GM23338 (cell line): Measurements from ENCODE around the gene CCDC191. TPM values are rescaled to one million over a fixed set of nuclear protein-coding genes. Genes with fewer than 3 reads are reported as not detected.

ENCODE experiments used
- ATAC-seq: fragments of 200-7000 bp; cut with Tn5 transposase; 3 replicates; pipeline ENCODE4 v1.9.1; 2020
- DNase-seq: peaks from one replicate; pipeline ENCODE4 v3.0.0-alpha.2; 2015; ENCODE audit warnings: low spot score
- H2AFZ ChIP-seq: fragments of 200-600 bp; sonication (generic); 2 replicates; pipeline ENCODE4 v1.8.0; 2016; ENCODE audit warnings: antibody characterized with exemption, mild to moderate bottlenecking, moderate library complexity
- H3F3A ChIP-seq: fragments of 200-600 bp; sonication (generic); replicated peaks from 2 replicates; pipeline ENCODE4 v1.8.0; 2017; ENCODE audit warnings: antibody characterized with exemption, mixed run types, low read depth
- H3K27ac ChIP-seq: fragments of 200-600 bp; sonication (generic); 2 replicates; pipeline ENCODE4 v1.6.1; 2016; ENCODE audit warnings: low read depth
- H3K27me3 ChIP-seq: fragments of 200-600 bp; sonication (generic); 2 replicates; pipeline ENCODE4 v1.8.0; 2016; ENCODE audit warnings: mild to moderate bottlenecking, mixed run types, moderate library complexity; ENCODE audit not compliant: insufficient read depth
- H3K36me3 ChIP-seq: fragments of 200-600 bp; sonication (generic); 2 replicates; pipeline ENCODE4 v1.8.0; 2016; ENCODE audit warnings: mild to moderate bottlenecking; ENCODE audit not compliant: insufficient read depth
- H3K4me1 ChIP-seq: fragments of 200-600 bp; sonication (generic); 2 replicates; pipeline ENCODE4 v1.8.0; 2016; ENCODE audit warnings: mild to moderate bottlenecking, moderate library complexity; ENCODE audit not compliant: insufficient read depth
- H3K4me2 ChIP-seq: fragments of 200-600 bp; sonication (generic); 2 replicates; pipeline ENCODE4 v1.7.1; 2017; ENCODE audit warnings: mixed run types
- H3K4me3 ChIP-seq: fragments of 200-600 bp; sonication (generic); 2 replicates; pipeline ENCODE4 v1.6.1; 2016; ENCODE audit warnings: mixed run types
- H3K79me2 ChIP-seq: fragments of 200-600 bp; sonication (generic); replicated peaks from 2 replicates; pipeline ENCODE4 v1.8.0; 2017; ENCODE audit warnings: mild to moderate bottlenecking; ENCODE audit not compliant: insufficient read depth
- H3K9me2 ChIP-seq: fragments of 200-600 bp; sonication (generic); 2 replicates; pipeline ENCODE4 v1.8.0; 2017; ENCODE audit not compliant: insufficient read depth
- H4K20me1 ChIP-seq: fragments of 200-600 bp; sonication (generic); replicated peaks from 2 replicates; pipeline ENCODE4 v1.8.0; 2017; ENCODE audit warnings: mild to moderate bottlenecking; ENCODE audit not compliant: insufficient read depth
- H3K27ac Mint-ChIP-seq: 2 replicates; pipeline ENCODE4 v1.8.0; 2020; ENCODE audit warnings: inconsistent platforms, mild to moderate bottlenecking, moderate library complexity, mixed read lengths
- H3K27me3 Mint-ChIP-seq: 3 replicates; pipeline ENCODE4 v1.8.0; 2022; ENCODE audit warnings: low read depth, mild to moderate bottlenecking, moderate library complexity, mixed read lengths, inconsistent platforms; ENCODE audit not compliant: insufficient read depth, poor library complexity
- H3K36me3 Mint-ChIP-seq: 3 replicates; pipeline ENCODE4 v1.8.0; 2021; ENCODE audit warnings: low read depth, mild to moderate bottlenecking, inconsistent platforms, moderate library complexity, mixed read lengths
- H3K4me1 Mint-ChIP-seq: 3 replicates; pipeline ENCODE4 v1.8.0; 2020; ENCODE audit warnings: mild to moderate bottlenecking, inconsistent platforms, mixed read lengths
- H3K4me3 Mint-ChIP-seq: 3 replicates; pipeline ENCODE4 v1.8.0; 2021; ENCODE audit warnings: moderate library complexity, mild to moderate bottlenecking, inconsistent platforms, mixed read lengths
- H3K9me3 Mint-ChIP-seq: 3 replicates; pipeline ENCODE4 v1.8.0; 2020; ENCODE audit warnings: moderate library complexity, mild to moderate bottlenecking, inconsistent platforms, mixed read lengths
- CREB1 ChIP-seq: fragments of 250-450 bp; sonication (Bioruptor Pico); IDR thresholded peaks from 2 replicates; pipeline ENCODE4 v1.5.0; 2020; ENCODE audit warnings: low read depth, mild to moderate bottlenecking, moderate library complexity
- CTCF ChIP-seq, 2 experiments: fragments of 200-600 bp in 1 of 2; sonication (generic) in 1 of 2; conservative IDR thresholded peaks; 2 replicates each; pipeline versions ENCODE4 v1.5.1 to v1.6.1; 2016 to 2017; ENCODE audit warnings: antibody characterized with exemption in 2 of 2, low read depth in 2 of 2, mild to moderate bottlenecking in 2 of 2, moderate library complexity in 1 of 2
- EZH2 ChIP-seq: fragments of 200-600 bp; sonication (generic); IDR thresholded peaks from one replicate; pipeline ENCODE4 v1.8.0; 2017; ENCODE audit warnings: antibody characterized with exemption, mild to moderate bottlenecking, low read depth; ENCODE audit not compliant: unreplicated experiment
- POLR2AphosphoS5 ChIP-seq: IDR thresholded peaks from 2 replicates; pipeline ENCODE4 v1.6.1; 2016; ENCODE audit warnings: antibody characterized with exemption, low read depth
- STAT1 ChIP-seq: IDR thresholded peaks from one replicate; pipeline ENCODE4 v1.6.1; 2016; ENCODE audit warnings: antibody characterized with exemption; ENCODE audit not compliant: unreplicated experiment
- ZNF331 ChIP-seq: fragments of 250-450 bp; sonication (Bioruptor Pico); IDR thresholded peaks from 2 replicates; pipeline ENCODE4 v1.5.0; 2020; ENCODE audit warnings: low read depth, mild to moderate bottlenecking, moderate library complexity
- ZNF462 ChIP-seq: fragments of 250-450 bp; sonication (Bioruptor Pico); IDR thresholded peaks from 2 replicates; pipeline ENCODE4 v1.5.0; 2020; ENCODE audit warnings: mild to moderate bottlenecking, moderate library complexity
- polyA plus RNA-seq: library from polyadenylated mRNA; unstranded; fragments of >200 nt; fragmentation: Nextera tagmentation; extraction: Ambion mirVana; gene quantifications from 2 replicates; pipeline ENCODE4 v1.2.1, GENCODE V29; 2016
- total RNA-seq: library from RNA; depleted of rRNA; stranded (reverse); fragments of >200 nt; shearing (Covaris generic); gene quantifications from 2 replicates; pipeline ENCODE4 v1.2.3, GENCODE V29; 2014

Gene CCDC191
- total and polyA plus RNA-seq, 2 experiments from 2014 or later = 2.0 to 2.9 TPM

GRCh38 chr3:113966172-113966571, 90.2 kb downstream of the CCDC191 start:
- Histone ChIP-seq H3K36me3 (no peaks in the 10 kb centered on the region), H4K20me1 (no peaks in the 10 kb centered on the region), H3K4me2 (no peak overlapping the region), H3K27me3 (no peaks in the 10 kb centered on the region), H3K4me1 (peaks cover 15% of the 10 kb centered on the region), H3K27ac (no peak overlapping the region), H2AFZ (no peak overlapping the region), H3K9me2 (no peaks in the 10 kb centered on the region), H3K79me2 (no peaks in the 10 kb centered on the region), H3K4me3 (no peak overlapping the region), H3F3A (no peaks in the 10 kb centered on the region)
- peak; percentile 94 for ATAC-seq
- TF ChIP-seq CREB1 (CRISPR knock-in tag) (no peak), CTCF (conservative IDR thresholded peaks at IDR 0.05; ENCODE audit: low read depth in 2 of 2) (peak; percentile 34 to 37)
- Mint-ChIP-seq H3K27ac (no peak overlapping the region), H3K4me3 (no peak overlapping the region), H3K36me3 (no peaks in the 10 kb centered on the region), H3K9me3 (no peaks in the 10 kb centered on the region; the same call in 2 of the 3 replicates), H3K27me3 (peaks cover 2% of the 10 kb centered on the region), H3K4me1 (peaks cover 10% of the 10 kb centered on the region; the same call in 2 of the 3 replicates)
- peak; percentile 59 for DNase-seq

DNA sequence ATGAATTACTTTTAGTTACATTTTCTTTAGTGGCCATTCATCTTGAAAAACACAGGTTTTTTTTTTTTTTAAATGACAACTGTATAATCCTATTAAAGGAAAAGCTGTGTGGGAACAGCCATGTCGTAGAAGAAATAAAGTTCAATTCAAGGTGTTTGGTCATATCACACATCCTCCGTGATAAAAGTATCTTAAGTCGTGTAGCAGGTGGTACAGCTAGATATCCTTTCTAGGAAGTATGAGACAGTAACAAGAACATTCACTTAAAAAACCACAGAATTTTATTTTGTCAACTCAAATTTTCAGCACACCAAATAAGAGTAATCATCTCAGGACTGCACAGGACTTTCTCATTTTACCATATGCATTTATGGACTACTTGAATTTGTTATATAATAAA, 92.4 kb downstream of the CCDC191 start:
- H3K4me2 ChIP-seq = no peak overlapping the region
- TF ChIP-seq EZH2 = no peak
- TF ChIP-seq CTCF (conservative IDR thresholded peaks at IDR 0.05; ENCODE audit: low read depth in 2 of 2) = no peak
- TF ChIP-seq ZNF331 (CRISPR knock-in tag) = no peak
- no peak for TF ChIP-seq POLR2AphosphoS5
- TF ChIP-seq STAT1 = no peak
- TF ChIP-seq ZNF462 (CRISPR knock-in tag) = no peak
- Mint-ChIP-seq H3K36me3 (peaks cover 4% of the 10 kb centered on the region; the same call in 1 of the 3 replicates), H3K4me3 (no peak overlapping the region), H3K27ac (no peak overlapping the region), H3K4me1 (peaks cover 10% of the 10 kb centered on the region; the same call in 2 of the 3 replicates), H3K9me3 (no peaks in the 10 kb centered on the region), H3K27me3 (peaks cover 2% of the 10 kb centered on the region)
- peaks cover 15% of the 10 kb centered on the region for H3K4me1 ChIP-seq
- H3K9me2 ChIP-seq = no peaks in the 10 kb centered on the region
- H3K27me3 ChIP-seq = no peaks in the 10 kb centered on the region
- H2AFZ ChIP-seq = no peak overlapping the region
- no peak overlapping the region for H3K27ac ChIP-seq
- H3K4me3 ChIP-seq = no peak overlapping the region
- H3F3A ChIP-seq = no peaks in the 10 kb centered on the region
- 0 out of 2 replicates have a peak, but pooled peaks cover 4% of the 10 kb centered on the region for H3K36me3 ChIP-seq
- no peaks in the 10 kb centered on the region for H4K20me1 ChIP-seq
- no peak for DNase-seq
- ATAC-seq = no peak
- H3K79me2 ChIP-seq = no peaks in the 10 kb centered on the region
